Umbilical cord (tissue), 2 donors: ENCODE data around the gene KRTAP10-3. TPM values are rescaled to one million over a fixed set of nuclear protein-coding genes. Genes with fewer than 3 reads are reported as not detected.
A peak's percentile ranks its signal among the peaks of the same experiment; 100 is the strongest.

ENCODE experiments used
- DNase-seq: peaks from one replicate; pipeline ENCODE4 v3.0.0-alpha.2; 2015; ENCODE audit warnings: low spot score
- total RNA-seq: library from RNA; depleted of rRNA; stranded (reverse); fragments of >200 nt; gene quantifications from one replicate; pipeline ENCODE4 v1.2.3, GENCODE V29; 2014; ENCODE audit warnings: low replicate concordance; ENCODE audit not compliant: insufficient read depth

Gene KRTAP10-3
- total RNA-seq, 1 donor from 2014 or later, result not detected

- no peak for DNase-seq
These were observed 8.9 kb downstream of the KRTAP10-3 start for GRCh38 chr21:44549525-44550211.

- peak; percentile 20 for DNase-seq
These were observed 9.7 kb downstream of the KRTAP10-3 start for GRCh38 chr21:44548922-44549321.

- DNase-seq, result no peak
These were observed 10.2 kb downstream of the KRTAP10-3 start for GRCh38 chr21:44548381-44548780.

- DNase-seq, result no peak
These were observed 10.8 kb downstream of the KRTAP10-3 start for GRCh38 chr21:44547656-44548331.

- no peak for DNase-seq
These were observed 14.0 kb downstream of the KRTAP10-3 start for GRCh38 chr21:44544566-44544965.

- no peak for DNase-seq
These were observed 15.9 kb downstream of the KRTAP10-3 start for GRCh38 chr21:44542716-44543115.

- DNase-seq, result no peak
These were observed 17.8 kb downstream of the KRTAP10-3 start for GRCh38 chr21:44540741-44541288.

- no peak for DNase-seq
These were observed 18.5 kb downstream of the KRTAP10-3 start, which contains the start of gene KRTAP10-1 for GRCh38 chr21:44539991-44540666. Gene KRTAP10-1 (minus strand): TSS chr21:44540195. CDS start chr21:44540150, 45 bp downstream.

- no peak for DNase-seq
These were observed 19.5 kb downstream of the KRTAP10-3 start for GRCh38 chr21:44539046-44539445.

- DNase-seq, result no peak
These were observed 20.4 kb downstream of the KRTAP10-3 start for GRCh38 chr21:44537930-44538911.

- DNase-seq, result no peak
These were observed 22.6 kb downstream of the KRTAP10-3 start for GRCh38 chr21:44535963-44536362.

- DNase-seq, result no peak
These were observed 23.9 kb downstream of the KRTAP10-3 start for GRCh38 chr21:44534688-44535087.

GRCh38 chr21:44533891-44534627 lies 24.5 kb downstream of the KRTAP10-3 start:
- no peak for DNase-seq

GRCh38 chr21:44533121-44533890 lies 25.3 kb downstream of the KRTAP10-3 start:
- no peak for DNase-seq

GRCh38 chr21:44532712-44533111 lies 25.9 kb downstream of the KRTAP10-3 start:
- no peak for DNase-seq

- no peak for DNase-seq
These were observed 26.7 kb downstream of the KRTAP10-3 start for GRCh38 chr21:44531606-44532564.

GRCh38 chr21:44530903-44531605 lies 27.5 kb downstream of the KRTAP10-3 start:
- no peak for DNase-seq
